GM18499 (cell line): ENCODE data around the gene DRGX.

Experiments
- ATAC-seq: cut with Tn5 transposase; IDR thresholded peaks from one replicate; pipeline ENCODE4 v1.9.1; 2021; ENCODE audit warnings: moderate number of reproducible peaks; ENCODE audit not compliant: insufficient read depth, unreplicated experiment

Gene DRGX

DNA sequence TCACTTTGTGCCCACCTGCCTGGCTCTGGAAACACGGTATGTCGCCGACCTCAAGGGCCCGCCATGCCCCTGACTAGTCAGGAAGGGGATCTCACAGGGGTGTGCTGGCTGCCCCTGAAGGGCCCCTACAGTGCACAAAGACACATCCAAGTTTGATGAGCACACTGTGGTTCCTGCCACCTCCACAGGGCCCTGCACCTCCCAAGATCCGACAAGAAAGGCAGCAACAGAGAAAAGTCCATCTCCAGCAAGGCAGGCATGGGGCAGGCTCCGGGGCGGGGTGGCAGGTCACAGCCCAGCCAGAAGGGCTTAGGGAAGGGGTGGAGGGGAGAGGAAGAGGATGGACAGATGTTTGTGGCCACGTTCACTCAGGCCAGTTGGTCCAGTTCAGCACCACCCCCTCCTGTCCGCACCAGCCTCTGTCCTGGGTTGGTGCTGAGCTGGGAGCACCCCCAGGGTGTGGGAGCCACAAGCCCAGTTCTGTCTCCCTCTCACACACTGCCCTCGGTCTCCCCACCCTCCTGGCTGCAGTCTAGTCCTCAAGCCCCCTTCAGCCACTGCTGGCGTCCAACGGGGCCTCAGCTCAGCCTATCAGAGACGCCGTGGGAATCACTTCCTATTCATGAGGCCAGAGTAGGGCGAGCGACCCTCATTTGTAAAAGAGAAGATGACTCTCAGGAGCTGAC lies 11.5 kb downstream of the DRGX start:
- no peak for ATAC-seq

GRCh38 chr10:49383853-49384252 lies 12.0 kb downstream of the DRGX start:
- no peak for ATAC-seq

DNA sequence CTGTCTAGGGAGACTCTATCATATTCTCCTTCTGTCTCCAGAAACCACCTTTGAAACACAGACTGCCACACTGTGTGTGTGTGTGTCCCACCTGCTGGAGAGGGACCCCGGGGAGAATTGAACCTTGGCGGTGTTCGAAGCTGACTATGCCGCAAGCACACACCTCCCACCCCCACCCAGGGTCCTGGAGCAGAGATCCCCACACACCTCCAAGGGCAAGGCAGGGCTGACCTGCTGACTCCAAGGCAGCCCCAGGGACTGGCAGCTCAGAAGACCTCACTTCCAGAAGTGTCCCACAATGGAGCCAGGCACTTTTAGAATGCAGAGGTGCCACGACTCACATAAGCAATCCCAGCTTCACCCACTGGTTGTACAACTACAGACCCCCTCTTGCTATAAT lies 13.1 kb downstream of the DRGX start:
- ATAC-seq = no peak

DNA sequence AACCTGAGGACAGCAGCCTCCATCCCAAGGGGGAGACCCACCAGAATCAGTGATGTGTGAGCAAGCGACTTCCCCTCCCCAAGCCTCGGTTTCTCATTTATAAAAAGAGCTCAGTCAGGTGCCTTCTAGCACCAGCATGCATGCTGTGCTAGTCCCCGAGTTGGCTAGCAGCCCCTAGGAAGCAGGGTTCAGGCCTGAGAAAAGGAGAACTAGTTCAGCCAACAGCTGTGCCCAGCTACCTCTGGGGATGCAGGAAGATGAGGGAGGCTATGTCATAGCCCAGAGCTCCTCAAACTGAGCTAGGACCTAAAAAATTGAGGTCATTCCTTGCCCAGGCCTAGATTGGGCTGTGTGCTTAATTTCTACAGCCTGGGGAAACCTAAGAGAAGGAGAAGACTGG lies 13.7 kb downstream of the DRGX start:
- ATAC-seq = no peak

DNA sequence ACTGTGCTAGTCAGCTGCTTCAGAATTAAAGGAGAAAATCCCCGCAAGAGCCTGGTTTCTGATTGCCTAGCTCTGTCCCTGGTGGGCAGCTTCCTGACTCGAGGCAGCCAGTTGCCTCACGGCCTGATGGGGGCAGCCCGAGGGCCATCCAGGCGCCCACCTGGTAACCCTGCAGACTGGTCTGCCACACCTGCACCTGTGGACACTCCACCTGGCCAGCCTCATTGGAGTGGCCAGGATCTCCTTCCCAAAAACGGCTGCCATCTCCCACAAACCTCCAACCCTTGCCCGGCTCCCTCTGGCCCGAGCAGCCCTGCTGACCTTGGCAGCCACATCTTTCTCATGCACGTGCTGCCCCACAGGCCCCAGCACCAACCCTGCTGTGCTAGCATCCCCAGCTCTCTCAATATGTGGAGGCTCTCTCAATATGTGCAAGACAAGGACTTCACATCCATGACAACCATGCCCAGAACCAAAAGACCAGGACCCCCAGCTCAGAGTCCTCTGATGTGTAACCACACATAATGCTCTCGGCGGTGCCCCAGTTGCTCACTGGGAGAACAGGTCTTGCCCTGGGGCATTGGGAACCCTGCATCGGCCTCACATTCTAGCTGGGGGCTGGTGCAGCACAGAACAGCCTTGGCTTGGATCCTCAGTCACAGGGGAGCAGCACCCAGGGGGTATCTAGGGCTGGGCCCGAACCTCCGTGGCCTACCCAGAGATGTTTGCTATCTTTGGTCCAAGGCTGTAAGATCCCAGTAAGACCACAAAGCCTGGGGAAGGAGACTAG lies 14.6 kb downstream of the DRGX start:
- ATAC-seq = no peak

DNA sequence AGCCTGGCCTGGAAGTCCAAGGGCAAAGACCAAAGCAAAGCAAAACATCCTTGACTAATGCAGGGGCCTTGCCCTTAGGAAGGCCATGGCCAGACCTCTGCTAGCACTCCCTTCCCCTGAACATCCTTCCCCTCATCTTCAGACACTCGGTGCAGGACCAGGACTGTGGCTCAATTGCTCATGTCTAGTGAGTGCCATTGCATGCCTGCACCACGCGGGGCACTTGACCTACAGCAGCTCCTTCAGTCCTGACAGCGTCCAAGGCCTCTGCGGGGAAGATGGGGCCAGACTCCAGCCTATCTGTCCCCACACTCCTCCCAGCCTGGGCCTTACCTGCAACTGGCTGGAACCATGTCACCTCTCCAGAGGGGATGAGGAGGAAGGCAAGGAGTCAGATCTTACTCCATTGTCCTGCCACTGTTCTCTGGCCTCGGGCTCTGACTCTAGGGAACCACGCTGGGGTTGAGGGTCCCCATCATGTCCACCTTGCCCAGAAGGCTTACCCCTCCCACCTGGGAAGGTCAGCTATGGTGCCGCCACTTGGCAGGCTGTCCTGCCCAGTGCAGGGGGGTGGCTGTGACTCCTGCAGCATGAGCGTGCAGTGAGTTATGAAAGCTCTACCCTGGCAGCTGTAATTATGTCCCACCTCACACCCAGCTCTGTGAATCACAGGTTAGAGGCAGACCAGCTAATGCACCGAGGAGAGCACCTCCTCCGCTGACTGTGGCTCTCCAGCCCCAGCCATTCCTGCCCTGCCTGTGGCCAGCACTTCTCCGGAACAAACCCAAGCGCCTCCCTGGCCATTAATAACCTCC lies 16.1 kb downstream of the DRGX start:
- ATAC-seq = no peak

- no peak for ATAC-seq
Observed at GRCh38 chr10:49377256-49377655, 18.6 kb downstream of the DRGX start.

GRCh38 chr10:49375611-49376010 lies 20.3 kb downstream of the DRGX start:
- ATAC-seq = no peak

DNA sequence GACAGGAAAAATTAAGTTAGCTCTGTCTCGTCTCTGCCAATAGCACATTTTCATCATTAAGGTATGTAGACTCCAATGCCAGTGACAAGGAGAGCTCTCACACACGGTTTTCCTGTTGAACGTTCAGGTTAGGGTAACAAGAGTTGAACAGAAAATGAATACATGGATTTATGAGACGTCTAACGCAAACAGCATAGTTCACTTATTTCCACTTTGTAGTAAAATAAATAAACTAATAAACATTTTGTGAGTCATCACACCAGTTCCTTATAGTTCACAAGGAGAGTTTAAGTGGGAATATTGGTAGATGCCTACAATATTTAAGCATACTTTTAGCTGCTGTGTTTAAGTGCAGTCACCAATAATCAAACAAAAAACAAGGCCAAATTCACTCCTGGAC lies 21.1 kb downstream of the DRGX start:
- no peak for ATAC-seq

GRCh38 chr10:49373361-49373760 lies 22.5 kb downstream of the DRGX start:
- no peak for ATAC-seq

DNA sequence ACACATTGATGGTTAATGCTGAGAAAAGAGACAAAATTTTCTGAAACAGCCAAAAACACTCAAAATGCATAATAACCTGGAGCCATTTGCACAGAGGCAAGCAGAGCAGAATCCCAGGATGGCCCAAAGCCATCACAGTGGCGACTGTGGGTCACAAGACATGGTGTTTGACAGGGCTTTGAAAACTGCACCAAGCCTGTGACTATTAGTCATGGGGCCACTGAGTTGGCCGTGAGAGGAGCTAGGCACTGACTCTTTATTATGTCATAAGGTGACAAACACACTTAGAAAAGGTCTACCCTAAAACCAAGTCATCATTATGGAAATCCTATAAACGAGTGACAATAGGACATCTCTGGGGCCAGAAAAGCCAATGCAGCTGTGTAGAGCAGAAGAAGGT lies 23.9 kb downstream of the DRGX start:
- ATAC-seq = no peak

DNA sequence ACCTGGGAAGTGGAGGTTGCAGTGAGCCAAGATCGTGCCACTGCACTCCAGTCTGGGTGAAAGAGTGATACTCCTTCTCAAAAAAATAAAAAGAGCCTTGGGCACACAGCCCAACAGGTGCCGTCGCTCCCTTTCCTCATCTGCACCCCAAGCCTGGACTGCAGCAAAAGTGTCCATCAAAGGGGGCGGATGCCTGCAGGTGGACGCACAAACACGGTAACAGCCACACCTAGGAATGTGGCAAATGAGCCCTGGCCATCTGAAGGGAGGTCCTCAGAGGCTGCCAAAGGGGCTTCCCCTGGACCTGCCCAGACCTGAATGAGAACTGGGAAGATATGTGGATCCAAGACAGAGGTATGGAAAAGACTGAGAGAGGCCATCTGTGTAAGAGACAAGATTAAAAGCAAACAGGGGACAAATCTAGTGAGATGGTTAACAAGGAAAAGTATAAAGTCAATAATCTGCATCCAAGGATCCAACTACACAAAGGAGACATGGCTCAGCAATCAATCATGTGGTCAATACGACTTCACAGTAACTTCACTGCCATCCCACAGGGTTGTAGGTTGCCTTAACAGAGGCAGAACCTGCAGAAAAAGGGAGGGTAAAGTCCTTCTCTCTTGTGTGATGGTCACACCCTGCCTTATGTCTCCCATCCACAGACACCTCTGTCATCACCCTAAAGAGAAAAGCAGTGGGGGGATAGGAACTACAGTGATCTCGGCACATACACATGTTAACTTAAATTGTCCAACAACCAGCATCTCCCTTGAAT lies 25.4 kb downstream of the DRGX start:
- ATAC-seq = no peak

DNA sequence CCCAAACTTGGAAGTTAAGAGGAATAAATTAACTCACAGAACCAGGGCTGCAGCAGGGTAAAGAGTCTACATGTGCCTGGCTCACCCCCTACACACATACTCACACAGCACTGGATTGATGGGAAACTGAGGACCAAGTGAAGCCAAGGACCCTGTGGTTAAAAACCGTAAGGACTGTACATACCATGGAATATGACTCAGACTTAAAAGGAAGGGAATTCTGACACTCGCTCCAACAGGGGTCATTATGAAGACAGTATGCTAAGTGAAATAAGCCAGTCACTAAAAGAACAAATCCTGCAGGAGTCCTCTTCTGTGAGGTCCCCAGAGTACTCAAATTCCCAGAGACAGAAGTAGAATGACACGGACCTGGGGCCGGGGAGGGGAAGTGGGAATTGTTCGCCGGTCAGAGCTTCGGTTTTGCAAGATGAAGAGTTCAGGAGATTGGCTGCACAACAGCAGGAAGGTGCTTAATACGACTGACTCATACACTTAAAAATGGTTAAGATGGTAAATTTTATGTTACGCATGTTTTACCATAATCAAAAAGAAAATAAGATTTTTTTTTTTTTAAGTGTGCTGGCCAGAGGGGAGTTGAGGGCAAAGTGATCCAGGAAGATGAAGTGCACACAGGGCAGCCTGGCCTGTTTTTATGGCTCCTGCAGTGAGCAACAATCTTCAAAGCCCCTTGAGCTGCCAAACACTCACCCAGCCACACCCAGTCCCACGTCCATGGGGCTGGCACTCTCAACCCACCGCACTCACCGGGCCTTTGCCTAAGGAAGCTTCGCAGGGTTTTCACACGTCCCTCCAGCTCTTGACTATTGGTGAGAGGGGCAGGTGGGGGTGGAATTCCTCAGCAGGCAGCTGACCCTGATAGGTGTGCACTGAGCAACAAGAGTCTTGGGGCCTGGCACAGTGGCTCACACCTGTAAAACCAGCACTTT lies 26.4 kb downstream of the DRGX start:
- ATAC-seq = no peak

DNA sequence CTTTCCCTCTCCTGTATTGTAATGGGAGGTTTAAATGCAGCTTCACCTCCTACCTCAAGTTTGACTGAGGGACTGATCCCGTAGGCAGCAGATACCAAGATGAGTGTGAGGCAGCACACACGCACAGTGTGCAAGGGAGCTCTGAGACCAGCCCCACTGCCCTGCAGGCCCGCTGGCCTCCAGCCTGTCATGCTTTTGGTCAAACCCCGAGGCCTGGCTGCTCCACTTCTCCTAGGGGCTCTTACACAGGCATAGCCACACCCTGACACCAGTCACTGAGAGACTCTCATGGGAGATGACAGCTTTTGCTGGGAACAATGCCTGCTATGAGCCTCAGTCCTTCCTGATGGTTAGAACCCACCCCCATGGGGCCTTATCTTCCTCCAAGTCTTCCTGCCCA lies 27.6 kb downstream of the DRGX start:
- ATAC-seq = no peak

DNA sequence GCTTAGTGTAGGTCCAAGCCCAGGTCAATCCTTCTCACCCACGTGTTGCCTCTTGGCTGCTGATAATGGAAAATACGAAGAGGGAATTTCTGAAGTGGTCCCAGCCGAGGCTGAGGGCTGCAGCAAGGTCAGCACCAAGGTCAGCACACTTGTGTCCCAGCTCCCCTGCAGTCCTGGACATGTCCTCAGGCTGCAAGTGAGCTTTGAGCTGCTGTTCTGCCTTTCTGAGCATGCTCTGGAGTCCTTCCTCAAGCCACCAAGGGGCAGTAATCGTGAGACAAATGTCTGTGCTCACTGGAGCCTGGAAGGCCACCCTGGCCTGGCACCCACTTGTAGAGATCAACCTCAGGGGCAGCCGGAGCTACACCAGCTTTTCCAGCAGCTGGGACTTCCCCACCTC lies 28.3 kb downstream of the DRGX start:
- no peak for ATAC-seq

DNA sequence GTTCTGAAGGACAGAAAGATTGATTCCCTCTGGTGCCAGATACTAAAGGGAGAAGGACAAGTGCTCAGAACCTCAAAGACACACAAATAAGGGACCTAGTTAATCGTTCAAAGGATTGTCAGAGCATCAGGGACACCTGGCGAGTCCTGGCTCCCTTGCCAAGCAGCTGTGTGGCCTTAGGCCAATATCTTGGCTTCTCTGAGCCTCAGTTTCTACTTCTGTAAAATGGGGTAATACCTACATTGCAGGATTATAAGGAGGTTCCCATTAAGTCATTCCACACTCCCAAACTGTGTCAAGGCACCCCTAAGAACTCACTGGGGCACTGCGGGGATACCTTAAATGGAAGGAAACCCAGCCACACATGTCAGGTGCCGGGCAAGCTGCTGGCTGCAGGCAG lies 29.4 kb downstream of the DRGX start:
- ATAC-seq = no peak

GRCh38 chr10:49365675-49366415 lies 30.0 kb downstream of the DRGX start:
- ATAC-seq = no peak

DNA sequence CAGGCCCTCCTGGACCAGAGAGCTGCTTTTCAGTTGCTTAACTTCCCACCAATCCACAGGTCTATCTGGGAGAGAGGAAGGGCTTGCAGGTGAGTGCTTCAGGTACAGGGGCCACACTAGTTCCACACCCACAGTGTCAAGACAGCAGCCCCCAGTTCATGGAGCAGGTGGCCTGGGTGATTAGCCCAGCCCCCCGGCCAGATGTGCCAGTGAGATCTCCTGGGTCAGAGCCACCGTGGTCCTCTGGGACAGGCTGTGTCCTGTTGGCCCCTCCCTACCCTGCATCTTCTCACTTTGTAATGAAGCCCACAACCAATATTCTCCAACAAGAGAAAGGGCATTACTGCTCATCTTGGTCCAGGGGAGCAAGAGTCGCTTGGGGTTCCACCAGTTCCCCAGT lies 30.6 kb downstream of the DRGX start:
- ATAC-seq = no peak

DNA sequence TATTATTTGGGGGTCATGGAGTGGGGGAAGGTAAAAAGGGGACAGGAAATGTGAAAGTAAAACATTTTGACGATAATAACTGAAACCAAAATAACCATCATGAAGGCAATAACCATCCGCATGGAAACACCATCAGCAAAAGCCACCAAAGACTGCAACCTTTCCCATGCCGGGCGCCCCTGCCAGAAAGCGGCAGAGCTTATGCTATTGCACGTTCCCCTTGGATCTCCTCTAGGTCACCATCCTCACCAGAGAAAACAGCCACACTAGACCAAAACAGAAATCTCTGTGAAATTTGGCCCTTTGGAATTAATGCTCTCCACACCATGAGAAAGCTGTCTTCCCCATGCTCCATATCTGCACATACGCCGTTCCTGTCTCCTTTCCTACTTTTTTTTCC lies 31.1 kb downstream of the DRGX start:
- ATAC-seq = no peak
